ENCODE results near the gene ASAP2.

ASAP2 gene

DNA sequence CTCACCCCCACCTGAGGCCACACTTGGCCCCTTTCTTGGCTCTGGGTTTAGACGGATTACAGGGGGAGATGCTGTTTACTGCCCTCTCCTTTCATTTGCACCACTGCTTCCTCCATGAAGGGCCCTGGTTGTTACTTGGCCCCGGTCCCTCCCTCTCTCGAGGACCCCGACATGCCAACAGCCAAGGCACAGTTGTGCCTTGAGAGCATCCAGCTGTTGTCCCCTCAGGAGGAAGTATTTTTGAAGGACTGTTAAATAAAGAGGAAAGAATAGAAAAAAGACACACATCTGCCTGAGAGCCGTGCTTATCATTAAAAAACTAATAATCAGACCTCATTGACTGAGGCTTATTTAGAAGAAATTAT lies 172.8 kb downstream of the ASAP2 start:
- TF ChIP-seq CTCF (IDR thresholded peaks at IDR 0.05; ENCODE audit: low read depth, low read length, missing control alignments): no peak

DNA sequence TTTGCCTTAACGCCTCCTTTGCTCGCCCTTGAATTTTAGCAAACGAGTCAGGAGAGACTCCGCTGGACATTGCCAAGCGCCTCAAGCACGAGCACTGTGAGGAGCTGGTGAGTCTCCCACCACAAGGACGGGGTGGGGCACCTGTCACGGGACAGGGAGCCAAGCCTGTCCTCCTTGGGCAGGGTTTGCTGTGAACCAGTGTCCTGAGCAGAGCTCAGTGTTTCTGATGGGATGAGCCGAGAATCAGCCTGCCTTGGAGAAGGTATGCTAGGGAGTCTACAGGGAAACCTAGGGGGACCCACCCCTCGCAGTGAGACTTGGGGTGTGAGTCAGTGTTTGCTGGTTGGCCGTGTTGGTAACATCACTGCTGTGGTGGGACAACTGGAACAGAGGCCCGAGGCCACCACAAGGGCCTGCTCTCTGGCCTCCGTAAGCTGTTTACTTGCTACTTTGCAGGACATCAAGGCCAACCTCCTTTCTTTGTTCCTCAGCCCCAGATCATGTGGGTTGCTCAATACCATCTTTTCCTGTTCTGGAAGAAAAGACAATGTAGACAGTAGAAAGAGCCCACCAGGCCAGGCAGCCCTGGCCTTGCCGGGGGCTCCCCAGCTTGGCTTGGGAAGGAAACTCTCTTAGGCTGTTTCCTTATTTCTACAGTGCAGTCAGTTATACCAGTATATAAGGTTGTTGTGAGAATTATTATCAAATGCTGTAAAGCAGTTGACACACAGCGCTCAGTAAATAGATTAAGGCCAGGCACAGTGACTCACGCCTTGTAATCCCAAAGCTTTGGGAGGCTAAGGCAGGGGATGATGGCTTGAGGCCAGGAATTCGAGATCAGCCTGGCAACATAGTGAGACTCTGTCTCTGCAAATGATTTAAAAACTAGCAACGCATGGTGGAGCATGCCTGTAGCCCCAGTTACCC lies 174.4 kb downstream of the ASAP2 start:
- in situ Hi-C loops (cut with HindIII; ENCODE audit: low sequenced_read_pairs): no loop called here
- no peak for TF ChIP-seq CTCF (IDR thresholded peaks at IDR 0.05; ENCODE audit: low read depth, low read length, missing control alignments)
- peak; percentile 85 for DNase-seq (ENCODE audit: low read depth)
- H3K4me3 ChIP-seq (ENCODE audit: low read depth, low read length): no peak overlapping the region

More for the DNA sequence above, 172.8 kb downstream of the ASAP2 start:
- no peak for DNase-seq (ENCODE audit: low read depth)
- in situ Hi-C loops (cut with HindIII; ENCODE audit: low sequenced_read_pairs): no loop called here
- H3K4me3 ChIP-seq (ENCODE audit: low read depth, low read length): no peak overlapping the region

GRCh38 chr2:9382604-9383235 lies 176.1 kb downstream of the ASAP2 start:
- no peak for TF ChIP-seq CTCF (IDR thresholded peaks at IDR 0.05; ENCODE audit: low read depth, low read length, missing control alignments)
- in situ Hi-C loops (cut with HindIII; ENCODE audit: low sequenced_read_pairs): no loop called here
- no peak overlapping the region for H3K4me3 ChIP-seq (ENCODE audit: low read depth, low read length)
- no peak for DNase-seq (ENCODE audit: low read depth)

DNA sequence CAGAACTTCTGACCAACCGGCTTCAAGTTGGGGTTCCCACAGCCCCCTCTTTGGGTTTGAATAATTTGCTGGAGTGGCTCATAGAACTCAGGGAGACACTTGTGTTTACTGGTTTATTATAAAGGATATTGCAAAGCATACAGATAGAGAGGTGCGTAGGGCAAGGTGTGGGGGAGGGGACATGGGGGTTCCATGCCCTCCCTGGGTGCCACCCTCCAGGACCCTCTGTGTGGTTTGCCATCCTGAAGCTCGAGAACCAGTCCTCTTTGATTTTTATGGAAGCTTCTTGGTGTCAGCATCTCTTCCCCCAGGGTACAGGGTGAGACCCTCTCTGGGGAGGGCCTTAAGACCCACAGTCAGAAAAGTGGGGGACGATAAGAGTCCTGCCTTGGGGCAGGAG lies 177.9 kb downstream of the ASAP2 start:
- no peak for TF ChIP-seq CTCF (IDR thresholded peaks at IDR 0.05; ENCODE audit: low read depth, low read length, missing control alignments)
- in situ Hi-C loops (cut with HindIII; ENCODE audit: low sequenced_read_pairs): no loop called here
- no peak for DNase-seq (ENCODE audit: low read depth)
- H3K4me3 ChIP-seq (ENCODE audit: low read depth, low read length): no peak overlapping the region

DNA sequence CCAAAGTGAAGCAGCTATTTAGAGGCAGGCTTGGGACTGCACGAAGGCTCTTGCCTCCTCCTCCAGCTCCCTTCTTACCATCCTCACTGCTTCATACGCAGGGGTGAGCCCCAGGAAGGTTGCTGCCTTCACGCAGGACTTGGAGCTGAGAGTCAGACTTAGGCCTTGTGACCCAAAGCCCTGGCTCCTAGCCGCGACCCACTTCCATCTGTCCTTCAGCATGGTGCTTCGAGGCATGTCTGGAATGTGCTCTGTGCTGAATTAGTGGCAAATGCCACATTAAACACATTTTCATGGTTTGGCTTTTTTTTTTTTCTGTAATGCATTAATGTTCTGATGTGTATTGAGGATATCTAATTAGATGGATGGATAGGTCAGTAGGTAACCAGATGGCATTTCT lies 179.2 kb downstream of the ASAP2 start:
- no peak for DNase-seq (ENCODE audit: low read depth)
- no peak overlapping the region for H3K4me3 ChIP-seq (ENCODE audit: low read depth, low read length)
- no peak for TF ChIP-seq CTCF (IDR thresholded peaks at IDR 0.05; ENCODE audit: low read depth, low read length, missing control alignments)
- in situ Hi-C loops (cut with HindIII; ENCODE audit: low sequenced_read_pairs): no loop called here

- no peak overlapping the region for H3K4me3 ChIP-seq (ENCODE audit: low read depth, low read length)
- TF ChIP-seq CTCF (IDR thresholded peaks at IDR 0.05; ENCODE audit: low read depth, low read length, missing control alignments): no peak
- in situ Hi-C loops (cut with HindIII; ENCODE audit: low sequenced_read_pairs): no loop called here
- no peak for DNase-seq (ENCODE audit: low read depth)
Measured at GRCh38 chr2:9388199-9388681, 181.6 kb downstream of the ASAP2 start.
